Astrocyte (in vitro differentiated cells and primary cell): ENCODE results near the gene TMIGD2. TPM values are rescaled to one million over a fixed set of nuclear protein-coding genes. Genes with fewer than 3 reads are reported as not detected.

Experiments used
- DNase-seq: peaks from one replicate; pipeline ENCODE4 v3.0.0-alpha.2; 2010; ENCODE audit warnings: low read depth
- FAIRE-seq: peaks from 2 replicates; lab custom pipeline; 2011; peaks lifted over from hg19 to GRCh38; lab: Jason Lieb, UNC
- H2AFZ ChIP-seq: 2 replicates; pipeline ENCODE4 v1.6.0; 2012; ENCODE audit warnings: low read depth, low read length, inconsistent platforms
- H3K27ac ChIP-seq: 2 replicates; pipeline ENCODE4 v1.5.1; 2011; ENCODE audit warnings: low read depth, low read length, inconsistent platforms
- H3K27me3 ChIP-seq: 2 replicates; pipeline ENCODE4 v1.6.0; 2011; ENCODE audit warnings: low read length, inconsistent platforms; ENCODE audit not compliant: insufficient read depth
- H3K36me3 ChIP-seq: 2 replicates; pipeline ENCODE4 v1.5.1; 2011; ENCODE audit warnings: low read length, inconsistent platforms; ENCODE audit not compliant: insufficient read depth
- H3K4me1 ChIP-seq: 2 replicates; pipeline ENCODE4 v1.5.1; 2011; ENCODE audit warnings: low read length, inconsistent platforms; ENCODE audit not compliant: insufficient read depth
- H3K4me2 ChIP-seq: 2 replicates; pipeline ENCODE4 v1.6.0; 2012; ENCODE audit warnings: low read length, inconsistent platforms
- H3K4me3 ChIP-seq: 2 replicates; pipeline ENCODE4 v1.5.1; 2011; ENCODE audit warnings: low read depth, mild to moderate bottlenecking, low read length, inconsistent platforms; ENCODE audit not compliant: insufficient read depth
- H3K79me2 ChIP-seq: 2 replicates; pipeline ENCODE4 v1.6.0; 2012; ENCODE audit warnings: mild to moderate bottlenecking, low read length, inconsistent platforms; ENCODE audit not compliant: insufficient read depth
- H3K9ac ChIP-seq: 2 replicates; pipeline ENCODE4 v1.6.0; 2012; ENCODE audit warnings: mild to moderate bottlenecking, low read length, inconsistent platforms
- H3K9me3 ChIP-seq: 2 replicates; pipeline ENCODE4 v1.5.1; 2012; ENCODE audit warnings: low read depth, mild to moderate bottlenecking, low read length, inconsistent platforms; ENCODE audit not compliant: insufficient read depth
- H4K20me1 ChIP-seq: 2 replicates; pipeline ENCODE4 v1.6.0; 2012; ENCODE audit warnings: low read length, inconsistent platforms; ENCODE audit not compliant: insufficient read depth
- H3K27ac Mint-ChIP-seq: one replicate; pipeline ENCODE4 v1.8.0; 2021; ENCODE audit warnings: mild to moderate bottlenecking, mixed read lengths; ENCODE audit not compliant: unreplicated experiment
- H3K27me3 Mint-ChIP-seq: one replicate; pipeline ENCODE4 v1.8.0; 2021; ENCODE audit warnings: low read depth, mixed read lengths; ENCODE audit not compliant: unreplicated experiment
- H3K36me3 Mint-ChIP-seq: one replicate; pipeline ENCODE4 v1.8.0; 2021; ENCODE audit warnings: low read depth, mixed read lengths; ENCODE audit not compliant: unreplicated experiment
- H3K4me1 Mint-ChIP-seq: one replicate; pipeline ENCODE4 v1.8.0; 2021; ENCODE audit warnings: low read depth, mixed read lengths; ENCODE audit not compliant: unreplicated experiment
- H3K4me3 Mint-ChIP-seq: one replicate; pipeline ENCODE4 v1.8.0; 2021; ENCODE audit warnings: mild to moderate bottlenecking, moderate library complexity, mixed read lengths; ENCODE audit not compliant: unreplicated experiment
- H3K9me3 Mint-ChIP-seq: one replicate; pipeline ENCODE4 v1.8.0; 2021; ENCODE audit warnings: mild to moderate bottlenecking, mixed read lengths; ENCODE audit not compliant: unreplicated experiment
- EZH2 ChIP-seq: IDR thresholded peaks from 2 replicates; pipeline ENCODE4 v1.6.1; 2012; ENCODE audit warnings: mild to moderate bottlenecking, low read length, inconsistent platforms; ENCODE audit not compliant: insufficient read depth
- total RNA-seq: library from RNA; stranded (reverse); gene quantifications from 2 replicates; pipeline ENCODE4 v1.2.1, GENCODE V29; 2021
- TF ChIP-seq, protein P1 (sequence below): IDR thresholded peaks from 2 replicates; pipeline ENCODE4 v1.5.1; 2011; ENCODE audit warnings: low read depth, mild to moderate bottlenecking, inconsistent platforms, low read length, moderate library complexity; ENCODE audit not compliant: insufficient read depth

Gene TMIGD2
- total RNA-seq, 1 donor from 2014 or later: not detected

DNA sequence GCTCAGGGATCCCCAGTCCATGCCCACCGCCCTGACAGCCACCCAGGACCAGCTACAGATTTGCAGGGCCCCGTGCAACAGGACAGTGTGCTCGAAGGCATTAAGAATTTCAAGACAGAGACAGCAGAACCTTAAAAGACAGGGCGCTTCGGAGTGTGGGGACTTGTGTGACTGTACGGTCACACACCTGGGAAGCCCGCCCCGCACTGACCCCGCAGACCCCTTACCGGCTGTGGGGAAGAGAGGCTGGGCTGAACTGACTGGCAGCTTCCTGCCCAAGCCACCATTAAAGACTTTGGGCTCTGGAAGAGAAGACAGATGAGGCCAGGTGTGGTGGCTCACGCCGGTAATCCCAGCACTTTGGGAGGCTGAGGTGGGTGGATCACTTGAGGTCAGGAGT lies 22.0 kb upstream of the TMIGD2 start:
- no peak overlapping the region for H3K4me3 Mint-ChIP-seq
- no peak for TF ChIP-seq EZH2
- TF ChIP-seq, protein P1, sequence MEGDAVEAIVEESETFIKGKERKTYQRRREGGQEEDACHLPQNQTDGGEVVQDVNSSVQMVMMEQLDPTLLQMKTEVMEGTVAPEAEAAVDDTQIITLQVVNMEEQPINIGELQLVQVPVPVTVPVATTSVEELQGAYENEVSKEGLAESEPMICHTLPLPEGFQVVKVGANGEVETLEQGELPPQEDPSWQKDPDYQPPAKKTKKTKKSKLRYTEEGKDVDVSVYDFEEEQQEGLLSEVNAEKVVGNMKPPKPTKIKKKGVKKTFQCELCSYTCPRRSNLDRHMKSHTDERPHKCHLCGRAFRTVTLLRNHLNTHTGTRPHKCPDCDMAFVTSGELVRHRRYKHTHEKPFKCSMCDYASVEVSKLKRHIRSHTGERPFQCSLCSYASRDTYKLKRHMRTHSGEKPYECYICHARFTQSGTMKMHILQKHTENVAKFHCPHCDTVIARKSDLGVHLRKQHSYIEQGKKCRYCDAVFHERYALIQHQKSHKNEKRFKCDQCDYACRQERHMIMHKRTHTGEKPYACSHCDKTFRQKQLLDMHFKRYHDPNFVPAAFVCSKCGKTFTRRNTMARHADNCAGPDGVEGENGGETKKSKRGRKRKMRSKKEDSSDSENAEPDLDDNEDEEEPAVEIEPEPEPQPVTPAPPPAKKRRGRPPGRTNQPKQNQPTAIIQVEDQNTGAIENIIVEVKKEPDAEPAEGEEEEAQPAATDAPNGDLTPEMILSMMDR: no peak
- no peak for DNase-seq
- Histone ChIP-seq H3K9ac (no peak overlapping the region), H3K9me3 (no peaks in the 10 kb centered on the region), H2AFZ (no peak overlapping the region), H3K27me3 (no peaks in the 10 kb centered on the region), H3K4me2 (no peak overlapping the region), H3K79me2 (no peaks in the 10 kb centered on the region), H3K4me3 (no peak overlapping the region), H3K36me3 (no peaks in the 10 kb centered on the region), H3K4me1 (peaks cover 3% of the 10 kb centered on the region), H4K20me1 (no peaks in the 10 kb centered on the region), H3K27ac (no peak overlapping the region)
- peaks cover 13% of the 10 kb centered on the region for H3K36me3 Mint-ChIP-seq
- no peaks in the 10 kb centered on the region for H3K27me3 Mint-ChIP-seq
- no peak for FAIRE-seq
- no peak overlapping the region for H3K27ac Mint-ChIP-seq
- peaks cover 2% of the 10 kb centered on the region for H3K4me1 Mint-ChIP-seq
- peaks cover 13% of the 10 kb centered on the region for H3K9me3 Mint-ChIP-seq

DNA sequence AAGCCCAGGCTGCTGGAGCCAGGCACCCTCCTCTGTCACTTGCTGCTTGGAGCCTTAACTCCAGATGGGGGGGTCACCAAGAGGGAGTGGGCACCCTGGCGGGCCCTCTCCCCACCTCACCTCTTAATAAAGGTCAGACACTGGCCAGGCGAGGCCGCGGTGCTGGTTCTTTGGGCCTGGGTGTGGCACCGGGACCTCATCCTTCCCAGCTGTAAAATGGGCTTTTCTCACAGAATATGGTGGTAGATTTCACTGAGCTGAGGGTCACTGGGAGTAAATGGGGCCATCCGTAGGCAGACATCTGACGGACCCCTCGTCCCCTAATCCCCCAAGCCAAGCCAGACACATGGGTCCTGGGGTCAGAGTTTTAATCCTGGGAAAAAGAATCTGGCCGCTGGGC lies 21.5 kb upstream of the TMIGD2 start:
- Histone ChIP-seq H3K9ac (no peak overlapping the region), H3K27me3 (no peaks in the 10 kb centered on the region), H3K9me3 (no peaks in the 10 kb centered on the region), H3K27ac (no peak overlapping the region), H2AFZ (no peak overlapping the region), H3K4me2 (no peak overlapping the region), H3K4me3 (no peak overlapping the region), H4K20me1 (no peaks in the 10 kb centered on the region), H3K79me2 (no peaks in the 10 kb centered on the region), H3K4me1 (peaks cover 2% of the 10 kb centered on the region), H3K36me3 (no peaks in the 10 kb centered on the region)
- H3K4me3 Mint-ChIP-seq: no peak overlapping the region
- DNase-seq (no peak), FAIRE-seq (no peak)
- peaks cover 16% of the 10 kb centered on the region for H3K9me3 Mint-ChIP-seq
- TF ChIP-seq, protein P1: no peak
- TF ChIP-seq EZH2: no peak
- H3K27me3 Mint-ChIP-seq: peaks cover 2% of the 10 kb centered on the region
- H3K36me3 Mint-ChIP-seq: peaks cover 14% of the 10 kb centered on the region
- no peak overlapping the region for H3K27ac Mint-ChIP-seq
- peaks cover 2% of the 10 kb centered on the region for H3K4me1 Mint-ChIP-seq

DNA sequence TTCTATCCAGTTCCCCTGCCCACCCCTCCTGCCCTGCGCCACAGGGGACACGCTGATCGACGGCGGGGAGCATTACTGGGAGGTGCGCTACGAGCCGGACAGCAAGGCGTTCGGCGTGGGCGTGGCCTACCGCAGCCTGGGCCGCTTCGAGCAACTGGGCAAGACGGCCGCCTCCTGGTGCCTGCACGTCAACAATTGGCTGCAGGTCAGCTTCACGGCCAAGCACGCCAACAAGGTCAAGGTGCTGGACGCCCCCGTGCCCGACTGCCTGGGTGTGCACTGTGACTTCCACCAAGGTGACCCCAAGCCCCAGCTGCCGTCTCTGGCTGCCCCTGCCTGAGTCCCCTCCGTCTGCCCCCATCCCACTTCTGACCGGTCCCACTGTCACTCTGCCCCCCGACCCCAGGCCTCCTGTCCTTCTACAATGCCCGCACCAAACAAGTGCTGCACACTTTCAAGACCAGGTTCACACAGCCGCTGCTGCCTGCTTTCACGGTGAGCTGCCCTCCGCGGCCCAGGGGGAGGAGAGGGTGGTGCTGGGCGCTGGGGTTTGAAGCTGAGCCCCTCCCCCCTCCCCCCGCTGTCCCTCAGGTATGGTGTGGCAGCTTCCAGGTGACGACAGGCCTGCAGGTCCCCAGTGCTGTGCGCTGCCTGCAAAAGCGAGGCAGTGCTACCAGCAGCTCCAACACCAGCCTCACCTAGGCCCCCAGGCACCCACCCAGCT lies 20.9 kb upstream of the TMIGD2 start:
- no peak overlapping the region for H3K4me2 ChIP-seq
- H3K27me3 Mint-ChIP-seq: peaks cover 2% of the 10 kb centered on the region
- no peak for FAIRE-seq
- TF ChIP-seq, protein P1: no peak
- no peak overlapping the region for H3K4me3 ChIP-seq
- H3K9me3 ChIP-seq: no peaks in the 10 kb centered on the region
- H3K9me3 Mint-ChIP-seq: peaks cover 19% of the 10 kb centered on the region
- no peak overlapping the region for H2AFZ ChIP-seq
- H3K36me3 Mint-ChIP-seq: peaks cover 17% of the 10 kb centered on the region
- no peaks in the 10 kb centered on the region for H3K27me3 ChIP-seq
- no peaks in the 10 kb centered on the region for H3K36me3 ChIP-seq
- H3K79me2 ChIP-seq: no peaks in the 10 kb centered on the region
- no peak for DNase-seq
- H3K4me3 Mint-ChIP-seq: no peak overlapping the region
- H3K9ac ChIP-seq: no peak overlapping the region
- no peaks in the 10 kb centered on the region for H4K20me1 ChIP-seq
- peaks cover 2% of the 10 kb centered on the region for H3K4me1 Mint-ChIP-seq
- H3K4me1 ChIP-seq: no peaks in the 10 kb centered on the region
- H3K27ac ChIP-seq: no peak overlapping the region
- H3K27ac Mint-ChIP-seq: no peak overlapping the region
